ENCODE data around the gene RABGAP1L. TPM values are rescaled to one million over a fixed set of nuclear protein-coding genes. Genes with fewer than 3 reads are reported as not detected.

The RABGAP1L gene
- total RNA-seq, 4 donors from 2014 or later: 39.3 to 101 (median 63.7) TPM

DNA sequence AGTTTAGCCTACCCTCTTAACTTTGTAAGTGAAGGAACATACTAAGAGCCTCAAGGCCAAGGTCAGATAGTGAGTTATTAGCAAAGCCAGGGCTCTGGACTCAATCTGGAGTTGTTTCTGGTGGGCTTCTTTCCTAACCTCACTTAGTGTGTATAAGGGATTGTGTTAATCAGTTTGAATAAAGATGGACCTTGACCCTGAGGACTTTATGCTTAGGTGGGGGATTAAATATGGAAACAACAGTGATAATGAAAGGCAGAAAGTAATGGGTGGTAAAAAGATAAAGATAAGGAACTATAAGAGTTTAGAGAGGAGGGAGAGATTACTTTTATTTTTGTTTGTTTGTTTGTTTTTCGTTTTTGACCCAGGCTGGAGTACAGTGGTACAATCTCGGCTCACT, 5.5 kb downstream of the RABGAP1L start:
- intact Hi-C loops (cut with DNase I): loop anchor here (5.0 kb wide), 3 partner anchors 52 to 143 kb away; partner anchors contain the start of gene RC3H1
- 89% methylated on average over 2 of the region's 2 CpGs for WGBS
- no peaks in the 10 kb centered on the region for H3K36me3 ChIP-seq
- H3K27me3 ChIP-seq: no peaks in the 10 kb centered on the region
- no peak overlapping the region for H3K27ac ChIP-seq (replicated peaks in 1 of 4)
- peaks cover 9 to 59% (median 40%) of the 10 kb centered on the region in 4 donors for H3K4me1 ChIP-seq
- TF ChIP-seq EP300 (IDR thresholded peaks at IDR 0.05): no peak
- no peak for TF ChIP-seq POLR2AphosphoS5 (IDR thresholded peaks at IDR 0.05)
- no peak for TF ChIP-seq POLR2A (IDR thresholded peaks at IDR 0.05; ENCODE audit: low read depth)
- TF ChIP-seq, protein P1, sequence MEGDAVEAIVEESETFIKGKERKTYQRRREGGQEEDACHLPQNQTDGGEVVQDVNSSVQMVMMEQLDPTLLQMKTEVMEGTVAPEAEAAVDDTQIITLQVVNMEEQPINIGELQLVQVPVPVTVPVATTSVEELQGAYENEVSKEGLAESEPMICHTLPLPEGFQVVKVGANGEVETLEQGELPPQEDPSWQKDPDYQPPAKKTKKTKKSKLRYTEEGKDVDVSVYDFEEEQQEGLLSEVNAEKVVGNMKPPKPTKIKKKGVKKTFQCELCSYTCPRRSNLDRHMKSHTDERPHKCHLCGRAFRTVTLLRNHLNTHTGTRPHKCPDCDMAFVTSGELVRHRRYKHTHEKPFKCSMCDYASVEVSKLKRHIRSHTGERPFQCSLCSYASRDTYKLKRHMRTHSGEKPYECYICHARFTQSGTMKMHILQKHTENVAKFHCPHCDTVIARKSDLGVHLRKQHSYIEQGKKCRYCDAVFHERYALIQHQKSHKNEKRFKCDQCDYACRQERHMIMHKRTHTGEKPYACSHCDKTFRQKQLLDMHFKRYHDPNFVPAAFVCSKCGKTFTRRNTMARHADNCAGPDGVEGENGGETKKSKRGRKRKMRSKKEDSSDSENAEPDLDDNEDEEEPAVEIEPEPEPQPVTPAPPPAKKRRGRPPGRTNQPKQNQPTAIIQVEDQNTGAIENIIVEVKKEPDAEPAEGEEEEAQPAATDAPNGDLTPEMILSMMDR (IDR thresholded peaks at IDR 0.05): no peak
- no peaks in the 10 kb centered on the region for H3K9me3 ChIP-seq
- H3K4me3 ChIP-seq: no peak overlapping the region
- DNase-seq (ENCODE audit: extremely low spot score): no peak

- peak overlapping the region; percentile 13 to 46 (median 30) for H3K27ac ChIP-seq (replicated peaks in 1 of 4)
- WGBS: 66% methylated on average over 6 of the region's 6 CpGs
- intact Hi-C loops (cut with DNase I): loop anchor here (5.0 kb wide), 1 partner anchor 53 kb away; no protein-coding TSS in a partner anchor
- DNase-seq (ENCODE audit: extremely low spot score): no peak
- H3K4me3 ChIP-seq: no peak overlapping the region
- TF ChIP-seq EP300 (IDR thresholded peaks at IDR 0.05): no peak
- TF ChIP-seq, protein P1 (IDR thresholded peaks at IDR 0.05): no peak
- no peak for TF ChIP-seq POLR2A (IDR thresholded peaks at IDR 0.05; ENCODE audit: low read depth)
- TF ChIP-seq POLR2AphosphoS5 (IDR thresholded peaks at IDR 0.05): no peak
- peaks cover 9 to 54% (median 35%) of the 10 kb centered on the region in 4 donors for H3K4me1 ChIP-seq
- no peaks in the 10 kb centered on the region for H3K27me3 ChIP-seq
- H3K9me3 ChIP-seq: no peaks in the 10 kb centered on the region
- H3K36me3 ChIP-seq: no peaks in the 10 kb centered on the region
Measured at GRCh38 chr1:174165471-174166137, 6.3 kb downstream of the RABGAP1L start.

DNA sequence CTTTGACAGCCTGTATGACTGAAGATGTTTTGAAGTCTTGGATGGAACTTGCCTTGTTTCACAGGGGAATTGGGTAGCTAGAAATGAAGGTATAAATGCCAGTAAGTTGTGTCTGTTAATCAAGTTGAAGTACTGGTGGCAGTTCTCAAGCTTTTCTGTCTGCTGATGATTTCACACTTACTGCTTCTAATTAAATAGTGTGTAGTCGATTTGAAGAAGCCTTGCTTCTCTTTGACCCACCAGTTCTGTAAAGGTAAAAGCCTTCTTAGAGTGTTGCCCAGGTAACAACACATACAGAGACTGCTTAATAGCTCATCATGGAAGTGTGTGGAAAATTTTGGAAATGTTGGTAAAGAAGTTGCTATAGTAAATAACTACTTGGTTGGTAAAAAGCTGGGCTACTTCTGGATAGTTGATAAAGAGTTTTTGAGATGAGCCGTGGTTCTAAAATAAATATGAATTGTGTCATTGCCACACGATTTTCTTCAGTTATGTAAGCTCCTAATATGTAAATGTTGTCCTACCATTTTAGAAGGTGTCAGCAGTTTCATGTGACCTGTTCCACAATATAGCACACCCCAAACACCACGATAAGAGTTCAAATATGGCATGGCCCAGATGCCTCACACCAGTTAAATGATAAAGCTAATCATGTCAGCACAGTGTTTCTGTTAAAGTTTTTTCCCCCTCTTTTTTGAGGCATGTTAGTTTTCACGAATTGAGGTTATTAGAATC, 7.4 kb downstream of the RABGAP1L start:
- Histone ChIP-seq H3K4me3 (no peak overlapping the region), H3K4me1 (peaks cover 13 to 44% (median 24%) of the 10 kb centered on the region in 4 donors), H3K27ac (replicated peaks in 1 of 4) (peak overlapping the region; percentile 13 to 46 (median 30)), H3K27me3 (no peaks in the 10 kb centered on the region), H3K36me3 (no peaks in the 10 kb centered on the region), H3K9me3 (no peaks in the 10 kb centered on the region)
- DNase-seq (ENCODE audit: extremely low spot score): no peak
- TF ChIP-seq, protein P1 (IDR thresholded peaks at IDR 0.05): no peak
- TF ChIP-seq POLR2A (IDR thresholded peaks at IDR 0.05; ENCODE audit: low read depth) (no peak), POLR2AphosphoS5 (IDR thresholded peaks at IDR 0.05) (no peak), EP300 (IDR thresholded peaks at IDR 0.05) (no peak)
- intact Hi-C loops (cut with DNase I): loop anchor here (5.0 kb wide), 1 partner anchor 54 kb away; no protein-coding TSS in a partner anchor
- 63% methylated on average over 5 of the region's 5 CpGs for WGBS

GRCh38 chr1:174167265-174167803, 8.0 kb downstream of the RABGAP1L start:
- Histone ChIP-seq H3K4me1 (peaks cover 13 to 42% (median 21%) of the 10 kb centered on the region in 4 donors), H3K36me3 (no peaks in the 10 kb centered on the region), H3K9me3 (no peaks in the 10 kb centered on the region), H3K4me3 (no peak overlapping the region), H3K27me3 (no peaks in the 10 kb centered on the region), H3K27ac (replicated peaks in 1 of 4) (no peak overlapping the region)
- intact Hi-C loops (cut with DNase I): loop anchor here (5.0 kb wide), 1 partner anchor 55 kb away; no protein-coding TSS in a partner anchor
- DNase-seq (ENCODE audit: extremely low spot score): no peak
- no peak for TF ChIP-seq POLR2AphosphoS5 (IDR thresholded peaks at IDR 0.05)
- no peak for TF ChIP-seq POLR2A (IDR thresholded peaks at IDR 0.05; ENCODE audit: low read depth)
- no peak for TF ChIP-seq EP300 (IDR thresholded peaks at IDR 0.05)
- TF ChIP-seq, protein P1 (IDR thresholded peaks at IDR 0.05): no peak
- 87% methylated on average over 2 of the region's 2 CpGs for whole genome bisulfite sequencing
